C4-2B (cell line): ENCODE measurements around the gene SC5D.

Source experiments
- CTCF ChIP-seq: fragments of 450-650 bp; conservative IDR thresholded peaks from 2 replicates; pipeline ENCODE4 v1.5.1; 2017; ENCODE audit warnings: mild to moderate bottlenecking
- ZFX ChIP-seq: fragments of 450-650 bp; IDR thresholded peaks from 2 replicates; pipeline ENCODE4 v1.6.1; 2017

- TF ChIP-seq CTCF: no peak
- TF ChIP-seq ZFX: no peak
Observed at GRCh38 chr11:121341609-121342008, 49.0 kb downstream of the SC5D start.
